CD14-positive monocyte (primary cell): Measurements from ENCODE around the gene CSPG4. TPM values are rescaled to one million over a fixed set of nuclear protein-coding genes. Genes with fewer than 3 reads are reported as not detected.

Source experiments
- DNase-seq, 3 donors: peaks; one replicate each; pipeline ENCODE4 v3.0.0-alpha.2; 2011 to 2022
- H2AFZ ChIP-seq: 2 replicates; pipeline ENCODE4 v1.6.0; 2012; ENCODE audit warnings: mild to moderate bottlenecking, low read depth, low read length, inconsistent platforms; ENCODE audit not compliant: insufficient read depth, poor library complexity, severe bottlenecking
- H3K27ac ChIP-seq, 2 donors: 1 replicate in 1 of 2; 2 replicates in 1 of 2; pipeline ENCODE4 v1.5.1; 2012 to 2013; ENCODE audit warnings: low read length in 2 of 2, control low read depth in 1 of 2, inconsistent platforms in 1 of 2, low read depth in 1 of 2, mild to moderate bottlenecking in 1 of 2
- H3K27me3 ChIP-seq, 2 donors: one replicate each; pipeline versions ENCODE4 v1.6.0 to v1.6.1; 2011 to 2013; ENCODE audit warnings: low read length in 2 of 2; ENCODE audit not compliant: control insufficient read depth in 2 of 2, insufficient read depth in 2 of 2
- H3K36me3 ChIP-seq, 2 donors: replicated peaks in 1 of 2; 1 replicate in 1 of 2; 2 replicates in 1 of 2; pipeline versions ENCODE4 v1.5.1 to v1.6.1; 2012 to 2013; ENCODE audit warnings: low read length in 2 of 2, control low read depth in 1 of 2, inconsistent platforms in 1 of 2, mild to moderate bottlenecking in 1 of 2; ENCODE audit not compliant: insufficient read depth in 2 of 2, control insufficient read depth in 1 of 2
- H3K4me1 ChIP-seq, 2 donors: 1 replicate in 1 of 2; 2 replicates in 1 of 2; pipeline versions ENCODE4 v1.5.1 to v1.6.1; 2012 to 2013; ENCODE audit warnings: low read length in 2 of 2, control low read depth in 1 of 2, inconsistent platforms in 1 of 2, mild to moderate bottlenecking in 1 of 2, moderate library complexity in 1 of 2; ENCODE audit not compliant: insufficient read depth in 2 of 2, control insufficient read depth in 1 of 2
- H3K4me2 ChIP-seq: replicated peaks from 2 replicates; pipeline ENCODE3; 2012; ENCODE audit warnings: low read length, moderate library complexity, mild to moderate bottlenecking; ENCODE audit not compliant: poor library complexity, severe bottlenecking; ENCODE audit errors: extremely low read depth
- H3K4me3 ChIP-seq, 3 experiments: fragments of 200-600 bp in 1 of 3; sonication (generic) in 1 of 3; replicated peaks in 1 of 3; 1 replicate in 2 of 3; 2 replicates in 1 of 3; pipeline ENCODE4 v1.5.1; 2011 to 2013; ENCODE audit warnings: low read length in 3 of 3, mild to moderate bottlenecking in 3 of 3, control low read depth in 2 of 3, low read depth in 2 of 3, inconsistent platforms in 1 of 3, moderate library complexity in 1 of 3
- H3K79me2 ChIP-seq: 2 replicates; pipeline ENCODE4 v1.6.0; 2012; ENCODE audit warnings: mild to moderate bottlenecking, control low read depth, inconsistent platforms, low read length, moderate library complexity; ENCODE audit not compliant: insufficient read depth
- H3K9ac ChIP-seq: 2 replicates; pipeline ENCODE4 v1.6.0; 2017; ENCODE audit warnings: low read length, mild to moderate bottlenecking; ENCODE audit not compliant: insufficient read depth, poor library complexity, severe bottlenecking
- H3K9me3 ChIP-seq, 2 donors: replicated peaks in 1 of 2; 1 replicate in 1 of 2; 2 replicates in 1 of 2; pipeline versions ENCODE4 v1.5.1 to v1.6.1; 2012 to 2013; ENCODE audit warnings: low read length in 2 of 2, control low read depth in 1 of 2; ENCODE audit not compliant: control insufficient read depth in 1 of 2, insufficient read depth in 1 of 2
- H4K20me1 ChIP-seq: 2 replicates; pipeline ENCODE4 v1.6.0; 2012; ENCODE audit warnings: mild to moderate bottlenecking, low read length, control low read depth, moderate library complexity; ENCODE audit not compliant: insufficient read depth
- H3K27ac Mint-ChIP-seq, 7 donors: one replicate each; pipeline ENCODE4 v1.8.0; 2020; ENCODE audit warnings: mild to moderate bottlenecking in 7 of 7, mixed read lengths in 7 of 7, moderate library complexity in 6 of 7, inconsistent platforms in 2 of 7
- H3K27me3 Mint-ChIP-seq, 3 donors: one replicate each; pipeline ENCODE4 v1.8.0; 2021 to 2022; ENCODE audit warnings: low read depth in 3 of 3, mild to moderate bottlenecking in 3 of 3, mixed read lengths in 3 of 3, moderate library complexity in 3 of 3, inconsistent platforms in 1 of 3
- H3K36me3 Mint-ChIP-seq, 2 donors: one replicate each; pipeline ENCODE4 v1.8.0; 2020; ENCODE audit warnings: mixed read lengths in 2 of 2, inconsistent platforms in 1 of 2, mild to moderate bottlenecking in 1 of 2
- H3K4me1 Mint-ChIP-seq: one replicate; pipeline ENCODE4 v1.8.0; 2020; ENCODE audit warnings: mild to moderate bottlenecking, mixed read lengths
- H3K4me3 Mint-ChIP-seq, 2 donors: one replicate each; pipeline ENCODE4 v1.8.0; 2020; ENCODE audit warnings: mild to moderate bottlenecking in 2 of 2, mixed read lengths in 2 of 2, moderate library complexity in 1 of 2
- H3K9me3 Mint-ChIP-seq, 7 donors: one replicate each; pipeline ENCODE4 v1.8.0; 2020 to 2022; ENCODE audit warnings: mixed read lengths in 7 of 7, mild to moderate bottlenecking in 6 of 7, moderate library complexity in 6 of 7, inconsistent platforms in 2 of 7
- WGBS: methylation state at CpG from one replicate; pipeline ENCODE4 v1.1.5; 2013; ENCODE audit warnings: missing lambda C conversion rate; ENCODE audit not compliant: insufficient coverage; 5-methylcytosine and 5-hydroxymethylcytosine counted together
- intact Hi-C, 2 donors: fragments of 100-400 bp; cut with micrococcal nuclease; formaldehyde crosslinking; loops; one replicate each; pipeline versions ENCODE4 v1.15.0 to v1.15.1; 2023
- polyA plus RNA-seq, 3 donors: library from polyadenylated mRNA; depleted of rRNA in 1 of 3; unstranded in 2 of 3; stranded (reverse) in 1 of 3; fragments of 300-500 nt in 2 of 3; fragments of >200 nt in 1 of 3; fragmentation: Illumina TruSeq in 2 of 3; gene quantifications; 1 replicate in 2 of 3; 2 replicates in 1 of 3; pipeline ENCODE4 v1.2.3, GENCODE V29; 2012 to 2021
- TF ChIP-seq, protein P1 (sequence below): fragments of 200-600 bp; IDR thresholded peaks from one replicate; pipeline ENCODE4 v1.8.0; 2022; ENCODE audit warnings: antibody characterized with exemption, mild to moderate bottlenecking

CSPG4 gene
- polyA plus RNA-seq, 3 donors: not detected

DNA sequence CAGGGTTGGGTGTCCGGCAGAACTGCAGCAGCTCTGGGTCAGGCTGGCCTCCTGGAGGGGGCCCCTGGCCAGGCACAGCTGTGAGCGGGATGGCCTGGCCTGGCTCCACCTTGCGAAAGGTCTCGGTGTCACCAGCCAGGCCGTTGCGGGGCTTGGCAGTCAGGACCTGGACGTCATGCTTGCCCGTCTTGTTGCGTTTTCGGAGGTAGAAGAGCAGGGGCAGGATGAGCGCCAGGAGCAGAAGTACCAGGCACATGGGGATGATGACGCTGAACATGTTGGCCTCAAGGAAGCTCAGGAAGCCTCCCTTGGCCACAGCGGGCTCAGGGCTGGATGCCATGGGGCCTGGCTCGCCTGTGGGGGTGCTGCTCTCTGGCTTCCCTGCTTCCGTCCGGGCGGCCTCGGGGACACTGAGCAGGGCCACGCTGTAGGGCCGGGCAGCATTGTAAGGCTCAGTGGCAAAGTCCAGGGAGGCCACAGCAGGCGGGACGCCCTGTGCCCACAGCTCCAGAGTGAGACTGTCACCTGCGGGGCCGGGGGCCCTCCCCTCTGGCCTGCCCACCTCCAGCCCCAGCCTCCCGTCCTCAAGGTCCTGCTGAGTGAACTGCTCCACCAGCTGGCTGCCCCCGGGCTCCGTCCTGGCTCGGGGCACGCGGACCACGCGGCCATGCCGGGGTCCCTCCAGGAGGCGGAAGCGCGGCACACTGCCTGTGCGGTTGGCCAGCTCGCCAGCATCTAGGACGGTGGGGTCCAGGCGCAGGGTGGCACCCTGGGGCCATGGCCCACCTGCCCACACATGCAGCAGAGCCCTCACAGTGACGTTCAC, 36.9 kb downstream of the CSPG4 start:
- TF ChIP-seq, protein P1, sequence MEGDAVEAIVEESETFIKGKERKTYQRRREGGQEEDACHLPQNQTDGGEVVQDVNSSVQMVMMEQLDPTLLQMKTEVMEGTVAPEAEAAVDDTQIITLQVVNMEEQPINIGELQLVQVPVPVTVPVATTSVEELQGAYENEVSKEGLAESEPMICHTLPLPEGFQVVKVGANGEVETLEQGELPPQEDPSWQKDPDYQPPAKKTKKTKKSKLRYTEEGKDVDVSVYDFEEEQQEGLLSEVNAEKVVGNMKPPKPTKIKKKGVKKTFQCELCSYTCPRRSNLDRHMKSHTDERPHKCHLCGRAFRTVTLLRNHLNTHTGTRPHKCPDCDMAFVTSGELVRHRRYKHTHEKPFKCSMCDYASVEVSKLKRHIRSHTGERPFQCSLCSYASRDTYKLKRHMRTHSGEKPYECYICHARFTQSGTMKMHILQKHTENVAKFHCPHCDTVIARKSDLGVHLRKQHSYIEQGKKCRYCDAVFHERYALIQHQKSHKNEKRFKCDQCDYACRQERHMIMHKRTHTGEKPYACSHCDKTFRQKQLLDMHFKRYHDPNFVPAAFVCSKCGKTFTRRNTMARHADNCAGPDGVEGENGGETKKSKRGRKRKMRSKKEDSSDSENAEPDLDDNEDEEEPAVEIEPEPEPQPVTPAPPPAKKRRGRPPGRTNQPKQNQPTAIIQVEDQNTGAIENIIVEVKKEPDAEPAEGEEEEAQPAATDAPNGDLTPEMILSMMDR: no peak
- H3K36me3 ChIP-seq: no peaks in the 10 kb centered on the region
- no peaks in the 10 kb centered on the region for H3K27me3 ChIP-seq
- Mint-ChIP-seq H3K9me3 (no peaks in the 10 kb centered on the region), H3K4me1 (no peaks in the 10 kb centered on the region), H3K4me3 (no peak overlapping the region), H3K27ac (no peak overlapping the region), H3K27me3 (peaks cover 2 to 6% (median 2%) of the 10 kb centered on the region in 3 donors), H3K36me3 (no peaks in the 10 kb centered on the region)
- H3K4me2 ChIP-seq: no peak overlapping the region
- no peaks in the 10 kb centered on the region for H3K79me2 ChIP-seq
- 95% methylated on average over 40 of the region's 41 CpGs for WGBS
- H3K27ac ChIP-seq: no peak overlapping the region
- H3K9ac ChIP-seq: no peak overlapping the region
- intact Hi-C loops: no loop called here
- no peak overlapping the region for H2AFZ ChIP-seq
- H4K20me1 ChIP-seq: no peaks in the 10 kb centered on the region
- no peak overlapping the region for H3K4me3 ChIP-seq
- DNase-seq: no peak
- no peaks in the 10 kb centered on the region for H3K4me1 ChIP-seq
- no peaks in the 10 kb centered on the region for H3K9me3 ChIP-seq

DNA sequence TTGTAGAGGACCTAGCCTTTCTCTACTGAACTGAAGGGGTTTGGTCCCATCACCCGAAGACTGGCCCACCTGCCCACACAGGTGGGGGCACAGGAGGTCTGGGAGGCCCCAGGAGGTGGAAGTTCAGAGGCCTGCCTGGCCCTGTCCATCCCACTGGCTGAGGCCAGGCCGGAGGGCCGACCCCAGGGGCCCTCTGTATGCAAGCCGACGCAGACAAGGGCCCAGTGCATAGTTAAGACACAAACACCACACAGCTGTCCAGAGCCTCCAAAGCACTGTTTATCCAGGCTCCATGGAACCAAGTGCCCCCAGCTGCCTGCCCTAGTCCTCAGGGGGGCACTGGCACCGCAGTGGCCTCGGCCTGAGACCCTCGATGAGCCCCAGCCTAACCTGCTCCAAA, 38.3 kb downstream of the CSPG4 start:
- 91% methylated on average over 8 of the region's 8 CpGs for WGBS
- H3K4me3 Mint-ChIP-seq: no peak overlapping the region
- intact Hi-C loops: no loop called here

More for the DNA sequence above, 38.3 kb downstream of the CSPG4 start:
- no peaks in the 10 kb centered on the region for H3K4me1 Mint-ChIP-seq
- no peak for DNase-seq
- no peaks in the 10 kb centered on the region for H3K4me1 ChIP-seq
- H3K9me3 ChIP-seq: no peaks in the 10 kb centered on the region
- peaks cover 1 to 2% (median 2%) of the 10 kb centered on the region in 3 donors for H3K27me3 Mint-ChIP-seq
- H3K9ac ChIP-seq: no peak overlapping the region
- H3K9me3 Mint-ChIP-seq: no peaks in the 10 kb centered on the region
- no peaks in the 10 kb centered on the region for H4K20me1 ChIP-seq
- H3K79me2 ChIP-seq: no peaks in the 10 kb centered on the region
- no peaks in the 10 kb centered on the region for H3K36me3 Mint-ChIP-seq
- no peak overlapping the region for H3K4me3 ChIP-seq
- no peak overlapping the region for H2AFZ ChIP-seq
- H3K36me3 ChIP-seq: no peaks in the 10 kb centered on the region
- H3K27ac ChIP-seq: no peak overlapping the region
- no peak overlapping the region for H3K4me2 ChIP-seq
- peak overlapping the region in 2 of 7 donors; percentile 24 to 55 for H3K27ac Mint-ChIP-seq
- H3K27me3 ChIP-seq: no peaks in the 10 kb centered on the region
- TF ChIP-seq, protein P1: no peak
